ENCODE measurements around the gene ALDH1A2.

- TF ChIP-seq ZNF843 (tag by site-specific recombination; IDR thresholded peaks at IDR 0.05): no peak
- TF ChIP-seq CTCF (tag by site-specific recombination; IDR thresholded peaks at IDR 0.05): no peak
- TF ChIP-seq ZNF48 (tag by site-specific recombination; IDR thresholded peaks at IDR 0.05): no peak
- TF ChIP-seq REST (tag by site-specific recombination; IDR thresholded peaks at IDR 0.05): no peak
- no peak for TF ChIP-seq ZNF121 (tag by site-specific recombination; IDR thresholded peaks at IDR 0.05)
- TF ChIP-seq TRIM28 (IDR thresholded peaks at IDR 0.05; ENCODE audit: borderline replicate concordance, low read length): no peak
- no peak for TF ChIP-seq ZNF324 (tag by site-specific recombination; IDR thresholded peaks at IDR 0.05)
- TF ChIP-seq ZNF274 (IDR thresholded peaks at IDR 0.05; ENCODE audit: low read length): no peak
- TF ChIP-seq ZNF274 (tag by site-specific recombination; IDR thresholded peaks at IDR 0.05; ENCODE audit: borderline replicate concordance): no peak
Measured at GRCh38 chr15:57992761-57993355, 72.7 kb downstream of the ALDH1A2 start.
